CD4-positive, alpha-beta T cell (primary cell): ENCODE measurements around the gene PBX1. TPM values are rescaled to one million over a fixed set of nuclear protein-coding genes. Genes with fewer than 3 reads are reported as not detected.

ENCODE experiments used
- ATAC-seq: fragments of 200-7000 bp; cut with Tn5 transposase; one replicate; pipeline ENCODE4 v1.10.0; 2022; ENCODE audit warnings: mild to moderate bottlenecking; ENCODE audit not compliant: poor library complexity
- CTCF ChIA-PET: fragments of 350-600 bp; sonication (Branson Sonifier 250); formaldehyde crosslinking; loops from one replicate; lab custom pipeline; 2021; ENCODE audit warnings: antibody characterized with exemption, inconsistent platforms; lab: Charles Lee
- POLR2A ChIA-PET: fragments of 350-600 bp; sonication (Branson Sonifier 250); formaldehyde crosslinking; loops from one replicate; lab custom pipeline; 2021; ENCODE audit warnings: antibody characterized with exemption, inconsistent platforms; lab: Charles Lee
- DNase-seq, 14 experiments: peaks; one replicate each; pipeline ENCODE4 v3.0.0-alpha.2; 2013 to 2020; ENCODE audit warnings: mixed read lengths in 2 of 14
- H3K27ac ChIP-seq, 2 donors: one replicate each; pipeline versions ENCODE4 v1.5.1 to v1.7.0; 2013; ENCODE audit warnings: low read length in 2 of 2, low read depth in 1 of 2, mild to moderate bottlenecking in 1 of 2
- H3K27me3 ChIP-seq, 2 experiments: 1 replicate in 1 of 2; 2 replicates in 1 of 2; pipeline versions ENCODE4 v1.6.1 to v1.7.0; 2013; ENCODE audit warnings: low read length in 2 of 2, control low read depth in 1 of 2, mild to moderate bottlenecking in 1 of 2, moderate library complexity in 1 of 2; ENCODE audit not compliant: insufficient read depth in 2 of 2, control insufficient read depth in 1 of 2
- H3K36me3 ChIP-seq: one replicate; pipeline ENCODE4 v1.6.1; 2013; ENCODE audit warnings: low read length, control low read depth; ENCODE audit not compliant: insufficient read depth
- H3K4me1 ChIP-seq: one replicate; pipeline ENCODE4 v1.6.1; 2013; ENCODE audit warnings: low read length, control low read depth; ENCODE audit not compliant: insufficient read depth
- H3K4me3 ChIP-seq: one replicate; pipeline ENCODE4 v1.5.1; 2013; ENCODE audit warnings: mild to moderate bottlenecking, low read length, moderate library complexity
- H3K9me3 ChIP-seq, 2 experiments: 1 replicate in 1 of 2; 2 replicates in 1 of 2; pipeline versions ENCODE4 v1.6.1 to v1.7.0; 2013; ENCODE audit warnings: low read length in 2 of 2, mild to moderate bottlenecking in 2 of 2, control low read depth in 1 of 2, moderate library complexity in 1 of 2; ENCODE audit not compliant: control insufficient read depth in 1 of 2, insufficient read depth in 1 of 2
- H3K27ac Mint-ChIP-seq: one replicate; pipeline ENCODE4 v1.8.0; 2020; ENCODE audit warnings: mixed read lengths
- H3K27me3 Mint-ChIP-seq: one replicate; pipeline ENCODE4 v1.8.0; 2021; ENCODE audit warnings: mixed read lengths
- H3K36me3 Mint-ChIP-seq: one replicate; pipeline ENCODE4 v1.8.0; 2021; ENCODE audit warnings: low read depth, mixed read lengths
- H3K4me1 Mint-ChIP-seq: one replicate; pipeline ENCODE4 v1.8.0; 2021; ENCODE audit warnings: low read depth, mixed read lengths
- H3K4me3 Mint-ChIP-seq: one replicate; pipeline ENCODE4 v1.8.0; 2020; ENCODE audit warnings: mild to moderate bottlenecking, mixed read lengths
- H3K9me3 Mint-ChIP-seq: one replicate; pipeline ENCODE4 v1.8.0; 2020; ENCODE audit warnings: mixed read lengths
- CTCF ChIP-seq: fragments of 200-600 bp; IDR thresholded peaks from one replicate; pipeline ENCODE4 v1.8.0; 2022; ENCODE audit warnings: antibody characterized with exemption, mild to moderate bottlenecking
- intact Hi-C, 2 experiments: fragments of 100-400 bp; cut with DNase I in 1 of 2; cut with micrococcal nuclease in 1 of 2; formaldehyde crosslinking; loops; one replicate each; pipeline versions ENCODE4 v1.15.1 to v1.9.0; 2023 to 2025; cut with DNase I, micrococcal nuclease
- total RNA-seq, 174 experiments: library from RNA in 2 of 174; stranded (reverse) in 2 of 174; gene quantifications; one replicate each; pipeline ENCODE4 v1.2.3 and lab custom pipeline; 2021 to 2026

The PBX1 gene
- total RNA-seq, 2 experiments from 2014 or later: 0.64 to 0.96 TPM

- Histone ChIP-seq H3K36me3 (no peaks in the 10 kb centered on the region), H3K4me1 (no peaks in the 10 kb centered on the region), H3K9me3 (peaks cover 0 to 4% of the 10 kb centered on the region in 2 experiments), H3K27ac (no peak overlapping the region), H3K27me3 (no peaks in the 10 kb centered on the region), H3K4me3 (no peak overlapping the region)
- DNase-seq (no peak), ATAC-seq (no peak)
- H3K36me3 Mint-ChIP-seq: no peaks in the 10 kb centered on the region
- TF ChIP-seq CTCF: no peak
- no peaks in the 10 kb centered on the region for H3K27me3 Mint-ChIP-seq
- intact Hi-C loops: no loop called here
- CTCF ChIA-PET: no interaction called here
- no peaks in the 10 kb centered on the region for H3K9me3 Mint-ChIP-seq
- POLR2A ChIA-PET: no interaction called here
- H3K4me3 Mint-ChIP-seq: no peak overlapping the region
- no peaks in the 10 kb centered on the region for H3K4me1 Mint-ChIP-seq
- H3K27ac Mint-ChIP-seq: no peak overlapping the region
Observed at GRCh38 chr1:164706606-164706987, 147.6 kb downstream of the PBX1 start.

- Histone ChIP-seq H3K27me3 (no peaks in the 10 kb centered on the region), H3K4me3 (no peak overlapping the region), H3K4me1 (no peaks in the 10 kb centered on the region), H3K27ac (no peak overlapping the region), H3K36me3 (no peaks in the 10 kb centered on the region), H3K9me3 (peaks cover 0 to 4% of the 10 kb centered on the region in 2 experiments)
- TF ChIP-seq CTCF: no peak
- Mint-ChIP-seq H3K27me3 (peaks cover 8% of the 10 kb centered on the region), H3K36me3 (no peaks in the 10 kb centered on the region), H3K27ac (no peak overlapping the region), H3K4me3 (no peak overlapping the region), H3K9me3 (no peaks in the 10 kb centered on the region), H3K4me1 (no peaks in the 10 kb centered on the region)
- DNase-seq (no peak), ATAC-seq (no peak)
- intact Hi-C loops: no loop called here
- CTCF ChIA-PET: no interaction called here
- POLR2A ChIA-PET: no interaction called here
Observed at GRCh38 chr1:164707868-164708331, 148.9 kb downstream of the PBX1 start.

DNA sequence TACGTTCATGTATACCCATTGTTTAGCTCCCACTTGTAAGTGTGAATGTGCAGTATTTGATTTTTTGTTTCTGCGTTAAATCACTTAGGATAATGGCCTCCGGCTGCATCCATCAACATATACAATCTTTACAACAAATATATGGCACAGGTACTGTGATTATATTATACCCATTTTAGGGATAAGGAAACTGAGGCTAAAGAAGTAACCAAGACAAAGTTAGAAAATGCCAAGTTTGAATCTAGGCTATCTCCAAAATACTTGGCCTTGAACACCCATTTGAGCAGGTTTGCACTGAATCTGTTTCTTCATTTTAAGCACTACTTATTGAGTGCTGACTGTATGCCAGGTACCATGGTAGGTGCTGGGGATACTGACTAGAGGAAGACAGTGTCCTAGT lies 149.6 kb downstream of the PBX1 start:
- Histone ChIP-seq H3K9me3 (peaks cover 0 to 4% of the 10 kb centered on the region in 2 experiments), H3K4me3 (no peak overlapping the region), H3K27ac (no peak overlapping the region), H3K27me3 (no peaks in the 10 kb centered on the region), H3K4me1 (no peaks in the 10 kb centered on the region), H3K36me3 (no peaks in the 10 kb centered on the region)
- Mint-ChIP-seq H3K27me3 (peaks cover 14% of the 10 kb centered on the region), H3K4me1 (no peaks in the 10 kb centered on the region), H3K4me3 (no peak overlapping the region), H3K9me3 (no peaks in the 10 kb centered on the region), H3K27ac (no peak overlapping the region), H3K36me3 (no peaks in the 10 kb centered on the region)
- ChIA-PET POLR2A (no interaction called here), CTCF (no interaction called here)
- no peak for TF ChIP-seq CTCF
- ATAC-seq: no peak
- intact Hi-C loops: no loop called here
- DNase-seq: no peak
